Liver (tissue), 9 donors: Measurements from ENCODE around the gene NKAIN2. TPM values are rescaled to one million over a fixed set of nuclear protein-coding genes. Genes with fewer than 3 reads are reported as not detected.

Experiments
- DNase-seq: peaks from one replicate; pipeline ENCODE4 v3.0.0-alpha.2; 2017; ENCODE audit warnings: low spot score
- H3K27ac ChIP-seq, 2 donors: one replicate each; pipeline ENCODE4 v1.7.0; 2013; ENCODE audit warnings: inconsistent platforms in 2 of 2, low read length in 2 of 2, control low read depth in 1 of 2, low read depth in 1 of 2, mild to moderate bottlenecking in 1 of 2
- H3K27me3 ChIP-seq, 4 donors: one replicate each; pipeline versions ENCODE4 v1.6.1 to v1.7.0; 2013; ENCODE audit warnings: low read length in 3 of 4, inconsistent platforms in 1 of 4, mild to moderate bottlenecking in 1 of 4, moderate library complexity in 1 of 4; ENCODE audit not compliant: control insufficient read depth in 4 of 4, insufficient read depth in 4 of 4
- H3K36me3 ChIP-seq, 4 donors: one replicate each; pipeline versions ENCODE4 v1.6.1 to v1.7.0; 2013; ENCODE audit warnings: low read length in 3 of 4, mild to moderate bottlenecking in 3 of 4, low read depth in 1 of 4, moderate library complexity in 1 of 4; ENCODE audit not compliant: control insufficient read depth in 4 of 4, insufficient read depth in 3 of 4
- H3K4me1 ChIP-seq, 4 donors: one replicate each; pipeline versions ENCODE4 v1.6.1 to v1.7.0; 2013; ENCODE audit warnings: low read length in 3 of 4, mild to moderate bottlenecking in 3 of 4, moderate library complexity in 1 of 4; ENCODE audit not compliant: control insufficient read depth in 4 of 4, insufficient read depth in 4 of 4
- H3K4me3 ChIP-seq, 3 donors: one replicate each; pipeline versions ENCODE4 v1.6.1 to v1.7.0; 2013; ENCODE audit warnings: low read length in 3 of 3, control low read depth in 1 of 3, low read depth in 1 of 3, mild to moderate bottlenecking in 1 of 3
- H3K9ac ChIP-seq, 2 donors: one replicate each; pipeline ENCODE4 v1.7.0; 2013; ENCODE audit warnings: low read length in 2 of 2, mild to moderate bottlenecking in 2 of 2, moderate library complexity in 2 of 2, control low read depth in 1 of 2, low read depth in 1 of 2
- H3K9me3 ChIP-seq, 4 donors: one replicate each; pipeline versions ENCODE4 v1.6.1 to v1.7.0; 2013; ENCODE audit warnings: low read length in 3 of 4; ENCODE audit not compliant: control insufficient read depth in 4 of 4
- CTCF ChIP-seq: fragments of 150-350 bp; IDR thresholded peaks from 2 replicates; pipeline ENCODE4 v1.5.1; 2017; ENCODE audit warnings: improper control_type of control experiment, low read depth, low read length; ENCODE audit not compliant: missing input control
- FOXA1 ChIP-seq: IDR thresholded peaks from 2 replicates; pipeline ENCODE4 v1.6.1; 2016; ENCODE audit warnings: antibody characterized with exemption
- FOXA2 ChIP-seq: IDR thresholded peaks from 2 replicates; pipeline ENCODE4 v1.6.1; 2016; ENCODE audit warnings: antibody characterized with exemption
- GABPA ChIP-seq, 2 donors: IDR thresholded peaks in 1 of 2; conservative IDR thresholded peaks in 1 of 2; 2 replicates each; pipeline ENCODE4 v1.6.1; 2016; ENCODE audit warnings: antibody characterized with exemption in 2 of 2, mild to moderate bottlenecking in 1 of 2, moderate library complexity in 1 of 2
- HNF4A ChIP-seq, 2 donors: conservative IDR thresholded peaks; 2 replicates each; pipeline ENCODE4 v1.6.1; 2016; ENCODE audit warnings: antibody characterized with exemption in 2 of 2, mild to moderate bottlenecking in 2 of 2
- JUND ChIP-seq, 2 donors: IDR thresholded peaks; 2 replicates each; pipeline ENCODE4 v1.6.1; 2016; ENCODE audit warnings: antibody characterized with exemption in 2 of 2
- MAX ChIP-seq: IDR thresholded peaks from 2 replicates; pipeline ENCODE4 v1.6.1; 2016; ENCODE audit warnings: antibody characterized with exemption
- NR2F2 ChIP-seq: IDR thresholded peaks from 2 replicates; pipeline ENCODE4 v1.6.1; 2016; ENCODE audit warnings: antibody characterized with exemption
- RAD21 ChIP-seq, 2 donors: IDR thresholded peaks; 2 replicates each; pipeline ENCODE4 v1.6.1; 2016; ENCODE audit warnings: antibody characterized with exemption in 2 of 2, mild to moderate bottlenecking in 2 of 2
- REST ChIP-seq: IDR thresholded peaks from 2 replicates; pipeline ENCODE4 v1.6.1; 2016; ENCODE audit warnings: antibody characterized with exemption, mild to moderate bottlenecking
- RXRA ChIP-seq, 2 donors: IDR thresholded peaks; 2 replicates each; pipeline ENCODE4 v1.6.1; 2017 to 2018; ENCODE audit warnings: antibody characterized with exemption in 2 of 2, mild to moderate bottlenecking in 1 of 2
- SP1 ChIP-seq: IDR thresholded peaks from 2 replicates; pipeline ENCODE4 v1.6.1; 2018; ENCODE audit warnings: antibody characterized with exemption, mild to moderate bottlenecking
- TAF1 ChIP-seq: conservative IDR thresholded peaks from 2 replicates; pipeline ENCODE4 v1.6.1; 2016; ENCODE audit warnings: antibody characterized with exemption, mild to moderate bottlenecking
- YY1 ChIP-seq: IDR thresholded peaks from 2 replicates; pipeline ENCODE4 v1.6.1; 2016; ENCODE audit warnings: antibody characterized with exemption, mild to moderate bottlenecking
- WGBS: extraction: QIAGEN DNeasy Blood & Tissue Kit; methylation state at CpG from one replicate; pipeline ENCODE4 v1.1.7; 2013; 5-methylcytosine and 5-hydroxymethylcytosine counted together
- polyA plus RNA-seq, 2 donors: library from polyadenylated mRNA; stranded (reverse) in 1 of 2; unstranded in 1 of 2; fragments of 200-250 nt in 1 of 2; fragments of >200 nt in 1 of 2; fragmentation: Nextera tagmentation in 1 of 2; extraction: Ambion mirVana in 1 of 2; gene quantifications; one replicate each; pipeline versions ENCODE4 v1.2.1 to v1.2.3, GENCODE V29; 2013 to 2015
- total RNA-seq, 2 donors: library from RNA; depleted of rRNA; stranded (reverse); fragments of >200 nt; gene quantifications; one replicate each; pipeline ENCODE4 v1.2.3, GENCODE V29; 2014
- TF ChIP-seq, protein P1 (sequence below): IDR thresholded peaks from 2 replicates; pipeline ENCODE4 v1.6.1; 2016; ENCODE audit warnings: antibody characterized with exemption
- TF ChIP-seq, protein P2 (sequence below): IDR thresholded peaks from 2 replicates; pipeline ENCODE4 v1.6.1; 2016; ENCODE audit warnings: antibody characterized with exemption
- donor health status: healthy.
- donor health status: healthy.
- donor health status: healthy.
- donor health status: healthy.
- donor health status: healthy.

NKAIN2 gene
- total and polyA plus RNA-seq, 4 donors = 0.05 to 0.14 TPM; not detected in 2

DNA sequence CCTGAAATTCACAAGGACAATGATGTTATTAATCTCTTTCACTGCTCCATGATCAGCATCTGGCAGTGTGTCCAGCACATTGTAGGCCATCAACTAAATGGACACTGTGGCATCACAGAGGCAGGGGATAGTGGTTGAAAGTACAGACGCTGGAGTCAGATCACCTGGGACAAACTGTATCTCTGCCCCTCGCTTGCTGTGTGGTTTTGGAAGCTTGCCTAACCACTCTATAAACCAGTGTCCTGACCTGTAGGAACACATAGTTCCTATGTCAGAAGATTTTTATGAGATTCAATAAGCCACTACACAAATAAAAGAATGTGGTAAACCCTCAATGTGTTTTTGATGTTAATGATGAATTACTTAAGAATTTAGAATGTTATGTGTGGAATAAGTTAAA is 939.3 kb downstream of the NKAIN2 start:
- Histone ChIP-seq H3K4me1 (no peaks in the 10 kb centered on the region), H3K4me3 (no peak overlapping the region), H3K9ac (no peak overlapping the region), H3K36me3 (no peaks in the 10 kb centered on the region), H3K27ac (no peak overlapping the region), H3K27me3 (no peaks in the 10 kb centered on the region), H3K9me3 (no peaks in the 10 kb centered on the region)
- no peak for TF ChIP-seq NR2F2
- no peak for TF ChIP-seq SP1
- no peak for TF ChIP-seq TAF1
- TF ChIP-seq FOXA2 = no peak
- TF ChIP-seq RAD21 (IDR thresholded peaks at IDR 0.05) = no peak
- TF ChIP-seq REST = no peak
- TF ChIP-seq HNF4A (conservative IDR thresholded peaks at IDR 0.05) = no peak
- TF ChIP-seq JUND (IDR thresholded peaks at IDR 0.05) = no peak
- TF ChIP-seq YY1 = no peak
- TF ChIP-seq, protein P1, sequence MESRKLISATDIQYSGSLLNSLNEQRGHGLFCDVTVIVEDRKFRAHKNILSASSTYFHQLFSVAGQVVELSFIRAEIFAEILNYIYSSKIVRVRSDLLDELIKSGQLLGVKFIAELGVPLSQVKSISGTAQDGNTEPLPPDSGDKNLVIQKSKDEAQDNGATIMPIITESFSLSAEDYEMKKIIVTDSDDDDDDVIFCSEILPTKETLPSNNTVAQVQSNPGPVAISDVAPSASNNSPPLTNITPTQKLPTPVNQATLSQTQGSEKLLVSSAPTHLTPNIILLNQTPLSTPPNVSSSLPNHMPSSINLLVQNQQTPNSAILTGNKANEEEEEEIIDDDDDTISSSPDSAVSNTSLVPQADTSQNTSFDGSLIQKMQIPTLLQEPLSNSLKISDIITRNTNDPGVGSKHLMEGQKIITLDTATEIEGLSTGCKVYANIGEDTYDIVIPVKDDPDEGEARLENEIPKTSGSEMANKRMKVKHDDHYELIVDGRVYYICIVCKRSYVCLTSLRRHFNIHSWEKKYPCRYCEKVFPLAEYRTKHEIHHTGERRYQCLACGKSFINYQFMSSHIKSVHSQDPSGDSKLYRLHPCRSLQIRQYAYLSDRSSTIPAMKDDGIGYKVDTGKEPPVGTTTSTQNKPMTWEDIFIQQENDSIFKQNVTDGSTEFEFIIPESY = no peak
- TF ChIP-seq MAX = no peak
- TF ChIP-seq CTCF = no peak
- TF ChIP-seq, protein P2, sequence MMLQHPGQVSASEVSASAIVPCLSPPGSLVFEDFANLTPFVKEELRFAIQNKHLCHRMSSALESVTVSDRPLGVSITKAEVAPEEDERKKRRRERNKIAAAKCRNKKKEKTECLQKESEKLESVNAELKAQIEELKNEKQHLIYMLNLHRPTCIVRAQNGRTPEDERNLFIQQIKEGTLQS = no peak
- no peak for TF ChIP-seq GABPA (IDR thresholded peaks at IDR 0.05 in 1 of 2, conservative IDR thresholded peaks at IDR 0.05 in 1 of 2)
- TF ChIP-seq FOXA1 = no peak
- 78% methylated on average over 2 of the region's 2 CpGs for WGBS
- DNase-seq = no peak

- WGBS = 64% methylated on average over 2 of the region's 2 CpGs
- no peaks in the 10 kb centered on the region for H3K9me3 ChIP-seq
- H3K9ac ChIP-seq = no peak overlapping the region
- no peaks in the 10 kb centered on the region for H3K4me1 ChIP-seq
- no peak overlapping the region for H3K4me3 ChIP-seq
- DNase-seq = no peak
- no peaks in the 10 kb centered on the region for H3K27me3 ChIP-seq
- no peak overlapping the region for H3K27ac ChIP-seq
- H3K36me3 ChIP-seq = no peaks in the 10 kb centered on the region
- TF ChIP-seq RXRA (IDR thresholded peaks at IDR 0.05) (no peak), FOXA1 (no peak), HNF4A (conservative IDR thresholded peaks at IDR 0.05) (no peak), NR2F2 (no peak), REST (no peak), TAF1 (no peak), JUND (IDR thresholded peaks at IDR 0.05) (no peak)
- TF ChIP-seq, protein P1 = no peak
- TF ChIP-seq, protein P2 = no peak
Observed at GRCh38 chr6:124743420-124743819, 939.8 kb downstream of the NKAIN2 start.
